Pons (tissue), 1 donor: ENCODE data around the gene MTG1.

Source experiments
- DNase-seq: peaks from one replicate; pipeline ENCODE4 v3.0.0-alpha.2; 2016; ENCODE audit warnings: low spot score

The MTG1 gene

GRCh38 chr10:133394064-133394663, at the start of gene MTG1:
Gene MTG1, plus strand, starts transcription at chr10:133394157. Its CDS starts 64 bp downstream, at chr10:133394221.
- peak; percentile 92 for DNase-seq

GRCh38 chr10:133344236-133344635, 49.7 kb upstream of the MTG1 start:
- no peak for DNase-seq

- no peak for DNase-seq
Observed at GRCh38 chr10:133346413-133346812, 47.5 kb upstream of the MTG1 start.

- DNase-seq = no peak
Observed at GRCh38 chr10:133347710-133348517, 46.0 kb upstream of the MTG1 start.

- DNase-seq = no peak
Observed at GRCh38 chr10:133349160-133349568, 44.8 kb upstream of the MTG1 start.

- no peak for DNase-seq
Observed at GRCh38 chr10:133349577-133350011, 44.4 kb upstream of the MTG1 start.

GRCh38 chr10:133350283-133350949, 43.5 kb upstream of the MTG1 start:
- no peak for DNase-seq

GRCh38 chr10:133350950-133351329, 43.0 kb upstream of the MTG1 start:
- DNase-seq = no peak

GRCh38 chr10:133351408-133352318, 42.3 kb upstream of the MTG1 start:
- DNase-seq = no peak

GRCh38 chr10:133353202-133353959, 40.6 kb upstream of the MTG1 start:
- DNase-seq = no peak

GRCh38 chr10:133353988-133354605, 39.9 kb upstream of the MTG1 start:
- DNase-seq = no peak

- DNase-seq = no peak
Observed at GRCh38 chr10:133354672-133355240, 39.2 kb upstream of the MTG1 start.

- DNase-seq = no peak
Observed at GRCh38 chr10:133355266-133355665, 38.7 kb upstream of the MTG1 start.

- no peak for DNase-seq
Observed at GRCh38 chr10:133355991-133356390, 38.0 kb upstream of the MTG1 start.

GRCh38 chr10:133356549-133357284, 37.2 kb upstream of the MTG1 start:
- DNase-seq = no peak

- no peak for DNase-seq
Observed at GRCh38 chr10:133357285-133358161, 36.4 kb upstream of the MTG1 start, which contains the start of gene FUOM. Gene FUOM, minus strand, starts transcription at chr10:133358019. Its CDS starts 12 bp downstream, at chr10:133358007.

- DNase-seq = no peak
Observed at GRCh38 chr10:133358162-133358924, 35.6 kb upstream of the MTG1 start.

- DNase-seq = no peak
Observed at GRCh38 chr10:133358925-133359310, 35.0 kb upstream of the MTG1 start.
